ENCODE data around the gene PTGDR2. TPM values are rescaled to one million over a fixed set of nuclear protein-coding genes. Genes with fewer than 3 reads are reported as not detected.

PTGDR2 gene
- total RNA-seq, 1 experiment from 2014 or later, result 0.31 TPM

DNA sequence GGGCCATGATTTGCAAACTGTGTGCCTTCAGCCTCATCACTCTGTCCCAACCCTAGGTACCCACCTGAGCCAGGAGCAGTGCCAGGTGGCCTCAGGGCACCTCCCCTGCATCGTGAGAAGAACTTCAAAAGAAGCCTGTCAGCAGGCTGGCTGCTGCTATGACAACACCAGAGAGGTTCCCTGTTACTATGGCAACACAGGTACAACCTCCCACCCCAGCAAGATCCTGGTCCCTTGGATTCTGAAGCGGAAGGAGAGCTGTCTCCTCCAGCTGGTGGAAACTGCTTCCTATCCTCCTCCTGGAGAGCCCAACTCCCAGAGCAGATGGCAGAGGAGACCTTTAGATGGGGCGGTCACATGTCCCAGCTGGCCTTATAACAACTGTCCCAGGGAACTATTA, 14.5 kb upstream of the PTGDR2 start:
- no peak for DNase-seq
- Mint-ChIP-seq H3K9me3 (ENCODE audit: low read depth, unreplicated experiment) (no peaks in the 10 kb centered on the region), H3K36me3 (ENCODE audit: insufficient read depth, unreplicated experiment) (no peaks in the 10 kb centered on the region), H3K27ac (ENCODE audit: unreplicated experiment) (no peak overlapping the region), H3K4me3 (ENCODE audit: low read depth, unreplicated experiment) (no peak overlapping the region), H3K27me3 (ENCODE audit: unreplicated experiment) (peaks cover 5% of the 10 kb centered on the region), H3K4me1 (ENCODE audit: low read depth, unreplicated experiment) (no peaks in the 10 kb centered on the region)
- CTCF ChIA-PET, result no interaction called here
- TF ChIP-seq, protein P1, sequence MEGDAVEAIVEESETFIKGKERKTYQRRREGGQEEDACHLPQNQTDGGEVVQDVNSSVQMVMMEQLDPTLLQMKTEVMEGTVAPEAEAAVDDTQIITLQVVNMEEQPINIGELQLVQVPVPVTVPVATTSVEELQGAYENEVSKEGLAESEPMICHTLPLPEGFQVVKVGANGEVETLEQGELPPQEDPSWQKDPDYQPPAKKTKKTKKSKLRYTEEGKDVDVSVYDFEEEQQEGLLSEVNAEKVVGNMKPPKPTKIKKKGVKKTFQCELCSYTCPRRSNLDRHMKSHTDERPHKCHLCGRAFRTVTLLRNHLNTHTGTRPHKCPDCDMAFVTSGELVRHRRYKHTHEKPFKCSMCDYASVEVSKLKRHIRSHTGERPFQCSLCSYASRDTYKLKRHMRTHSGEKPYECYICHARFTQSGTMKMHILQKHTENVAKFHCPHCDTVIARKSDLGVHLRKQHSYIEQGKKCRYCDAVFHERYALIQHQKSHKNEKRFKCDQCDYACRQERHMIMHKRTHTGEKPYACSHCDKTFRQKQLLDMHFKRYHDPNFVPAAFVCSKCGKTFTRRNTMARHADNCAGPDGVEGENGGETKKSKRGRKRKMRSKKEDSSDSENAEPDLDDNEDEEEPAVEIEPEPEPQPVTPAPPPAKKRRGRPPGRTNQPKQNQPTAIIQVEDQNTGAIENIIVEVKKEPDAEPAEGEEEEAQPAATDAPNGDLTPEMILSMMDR (IDR thresholded peaks at IDR 0.05; ENCODE audit: unreplicated experiment), result no peak
- no TSS peak for BruUV-seq (replicated peaks)
- intact Hi-C loops (cut with micrococcal nuclease; ENCODE audit: unreplicated experiment), result no loop called here

DNA sequence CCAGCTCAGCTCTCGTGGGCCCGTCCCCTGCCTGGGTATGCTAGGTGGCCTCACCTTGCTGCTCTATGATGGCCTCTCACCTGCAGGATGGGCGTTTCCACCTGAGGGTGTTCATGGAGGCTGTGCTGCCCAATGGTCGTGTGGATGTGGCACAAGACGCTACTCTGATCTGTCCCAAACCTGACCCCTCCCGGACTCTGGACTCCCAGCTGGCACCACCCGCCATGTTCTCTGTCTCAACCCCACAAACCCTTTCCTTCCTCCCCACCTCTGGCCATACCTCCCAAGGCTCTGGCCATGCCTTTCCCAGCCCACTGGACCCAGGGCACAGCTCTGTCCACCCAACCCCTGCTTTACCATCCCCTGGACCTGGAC, 13.7 kb upstream of the PTGDR2 start:
- intact Hi-C loops (cut with micrococcal nuclease; ENCODE audit: unreplicated experiment), result no loop called here
- CTCF ChIA-PET, result no interaction called here
- Mint-ChIP-seq H3K36me3 (ENCODE audit: insufficient read depth, unreplicated experiment) (no peaks in the 10 kb centered on the region), H3K4me1 (ENCODE audit: low read depth, unreplicated experiment) (no peaks in the 10 kb centered on the region), H3K27me3 (ENCODE audit: unreplicated experiment) (peaks cover 13% of the 10 kb centered on the region), H3K27ac (ENCODE audit: unreplicated experiment) (no peak overlapping the region), H3K4me3 (ENCODE audit: low read depth, unreplicated experiment) (no peak overlapping the region), H3K9me3 (ENCODE audit: low read depth, unreplicated experiment) (no peaks in the 10 kb centered on the region)
- no peak for DNase-seq
- TF ChIP-seq, protein P1 (IDR thresholded peaks at IDR 0.05; ENCODE audit: unreplicated experiment), result no peak
- BruUV-seq (replicated peaks), result no TSS peak

DNA sequence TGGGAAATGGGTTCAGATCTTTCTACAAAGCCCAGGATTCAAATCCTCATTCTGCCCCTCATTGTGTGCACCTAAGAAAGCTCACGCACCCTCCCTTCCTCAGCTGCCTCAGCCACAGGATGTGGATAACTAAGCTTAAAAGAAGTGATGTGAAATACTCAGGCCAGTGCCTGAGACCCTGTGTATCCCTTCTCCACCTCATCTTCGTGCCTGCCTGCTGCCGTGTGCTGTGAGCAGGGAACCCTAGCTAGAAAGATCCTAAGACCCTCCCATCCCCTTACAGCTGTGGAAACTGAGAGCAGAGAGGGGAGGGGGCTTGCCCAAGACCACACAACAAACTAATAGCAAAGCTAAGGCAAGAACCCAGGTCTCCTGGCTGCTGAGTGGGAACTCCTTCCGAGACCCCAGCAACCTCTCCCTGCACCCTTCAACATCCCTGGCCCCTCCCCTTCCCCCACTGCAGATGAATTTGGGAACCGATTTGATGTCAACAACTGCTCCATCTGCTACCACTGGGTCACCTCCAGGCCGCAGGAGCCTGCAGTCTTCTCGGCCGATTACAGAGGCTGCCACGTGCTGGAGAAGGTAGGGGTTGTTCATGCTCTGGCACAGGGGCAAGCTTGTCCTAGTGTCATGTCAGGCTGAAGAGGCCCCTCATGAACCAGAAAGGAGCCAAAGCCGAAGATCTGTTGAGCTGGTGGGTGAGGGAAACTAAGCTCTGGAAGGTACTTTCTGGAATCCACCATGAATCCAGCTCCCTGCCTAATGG, 13.1 kb upstream of the PTGDR2 start:
- H3K36me3 Mint-ChIP-seq (ENCODE audit: insufficient read depth, unreplicated experiment), result no peaks in the 10 kb centered on the region
- H3K27ac Mint-ChIP-seq (ENCODE audit: unreplicated experiment), result no peak overlapping the region
- intact Hi-C loops (cut with micrococcal nuclease; ENCODE audit: unreplicated experiment), result no loop called here
- no peaks in the 10 kb centered on the region for H3K9me3 Mint-ChIP-seq (ENCODE audit: low read depth, unreplicated experiment)
- CTCF ChIA-PET, result no interaction called here
- peaks cover 19% of the 10 kb centered on the region for H3K27me3 Mint-ChIP-seq (ENCODE audit: unreplicated experiment)
- no peak overlapping the region for H3K4me3 Mint-ChIP-seq (ENCODE audit: low read depth, unreplicated experiment)
- TF ChIP-seq, protein P1 (IDR thresholded peaks at IDR 0.05; ENCODE audit: unreplicated experiment), result no peak
- no peaks in the 10 kb centered on the region for H3K4me1 Mint-ChIP-seq (ENCODE audit: low read depth, unreplicated experiment)
- no TSS peak for BruUV-seq (replicated peaks)
- DNase-seq, result no peak

DNA sequence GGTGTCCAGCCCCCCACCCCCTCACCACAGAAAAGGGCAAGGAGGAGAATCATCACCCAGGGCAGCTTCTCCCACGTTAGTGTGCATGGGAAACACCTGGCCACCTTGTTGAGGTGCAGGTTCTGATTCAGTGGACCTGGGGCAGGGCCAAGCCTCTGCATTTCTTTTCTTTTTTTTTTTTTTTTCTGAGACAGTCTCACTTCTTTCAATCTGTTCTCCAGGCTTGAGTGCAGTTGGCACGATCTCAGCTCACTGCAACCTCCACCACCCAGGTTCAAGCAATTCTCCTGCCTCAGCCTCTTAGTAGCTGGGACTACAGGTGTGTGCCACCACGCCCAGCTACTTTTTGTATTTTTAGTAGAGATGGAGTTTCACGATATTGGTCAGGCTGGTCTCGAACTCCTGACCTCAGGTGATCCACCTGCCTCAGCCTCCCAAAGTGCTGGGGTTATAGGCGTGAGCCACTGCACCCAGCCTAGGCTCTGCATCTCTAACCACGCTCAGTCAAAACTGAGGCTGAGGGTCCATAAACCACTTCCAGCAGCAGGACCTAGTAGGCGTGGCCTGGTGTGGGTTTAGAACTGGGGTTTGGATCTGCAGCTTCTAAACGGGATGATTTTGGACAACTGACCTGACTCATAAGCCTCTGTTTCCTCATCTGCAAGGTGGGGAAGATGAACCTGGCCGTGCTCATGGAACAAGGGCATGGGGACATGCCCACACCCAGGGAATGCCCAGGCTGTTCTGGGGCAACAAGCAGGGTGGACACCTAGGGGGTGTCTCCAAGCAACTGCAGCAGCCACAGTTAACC, 12.3 kb upstream of the PTGDR2 start:
- intact Hi-C loops (cut with micrococcal nuclease; ENCODE audit: unreplicated experiment), result no loop called here
- no peak for DNase-seq
- H3K27ac Mint-ChIP-seq (ENCODE audit: unreplicated experiment), result no peak overlapping the region
- TF ChIP-seq, protein P1 (IDR thresholded peaks at IDR 0.05; ENCODE audit: unreplicated experiment), result no peak
- no peaks in the 10 kb centered on the region for H3K9me3 Mint-ChIP-seq (ENCODE audit: low read depth, unreplicated experiment)
- no peak overlapping the region for H3K4me3 Mint-ChIP-seq (ENCODE audit: low read depth, unreplicated experiment)
- H3K36me3 Mint-ChIP-seq (ENCODE audit: insufficient read depth, unreplicated experiment), result no peaks in the 10 kb centered on the region
- CTCF ChIA-PET, result no interaction called here
- peaks cover 21% of the 10 kb centered on the region for H3K27me3 Mint-ChIP-seq (ENCODE audit: unreplicated experiment)
- no peaks in the 10 kb centered on the region for H3K4me1 Mint-ChIP-seq (ENCODE audit: low read depth, unreplicated experiment)
- no TSS peak for BruUV-seq (replicated peaks)

All from Calu3 (cell line).